GM19463 (cell line): ENCODE results near the gene PARD3.
"Not testable (repeated sequence)": the region's sequence is repeated elsewhere in the genome, so short reads cannot be mapped to it uniquely, and the experiment has no call there.

Experiments
- ATAC-seq: cut with Tn5 transposase; IDR thresholded peaks from one replicate; pipeline ENCODE4 v1.9.1; 2021; ENCODE audit warnings: mild to moderate bottlenecking, moderate library complexity; ENCODE audit not compliant: unreplicated experiment

The PARD3 gene

DNA sequence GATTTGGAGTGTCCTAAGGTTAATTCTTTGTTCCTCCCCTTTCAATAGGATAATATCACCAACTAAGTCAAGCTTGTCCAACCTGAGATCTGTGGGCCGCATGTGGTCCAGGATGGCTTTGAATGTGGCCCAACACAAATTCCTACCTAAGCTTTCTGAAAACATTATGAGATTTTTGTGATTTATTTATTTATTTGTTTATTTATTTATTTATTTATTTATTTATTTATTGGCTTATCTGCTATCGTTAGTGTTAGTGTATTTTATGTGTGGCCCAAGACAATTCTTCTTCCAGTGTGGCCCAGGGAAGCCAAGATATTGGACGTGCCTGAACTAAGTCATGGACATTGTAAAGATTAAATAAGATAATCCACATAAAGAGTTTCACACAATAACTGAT, 446.0 kb downstream of the PARD3 start:
- no peak for ATAC-seq

DNA sequence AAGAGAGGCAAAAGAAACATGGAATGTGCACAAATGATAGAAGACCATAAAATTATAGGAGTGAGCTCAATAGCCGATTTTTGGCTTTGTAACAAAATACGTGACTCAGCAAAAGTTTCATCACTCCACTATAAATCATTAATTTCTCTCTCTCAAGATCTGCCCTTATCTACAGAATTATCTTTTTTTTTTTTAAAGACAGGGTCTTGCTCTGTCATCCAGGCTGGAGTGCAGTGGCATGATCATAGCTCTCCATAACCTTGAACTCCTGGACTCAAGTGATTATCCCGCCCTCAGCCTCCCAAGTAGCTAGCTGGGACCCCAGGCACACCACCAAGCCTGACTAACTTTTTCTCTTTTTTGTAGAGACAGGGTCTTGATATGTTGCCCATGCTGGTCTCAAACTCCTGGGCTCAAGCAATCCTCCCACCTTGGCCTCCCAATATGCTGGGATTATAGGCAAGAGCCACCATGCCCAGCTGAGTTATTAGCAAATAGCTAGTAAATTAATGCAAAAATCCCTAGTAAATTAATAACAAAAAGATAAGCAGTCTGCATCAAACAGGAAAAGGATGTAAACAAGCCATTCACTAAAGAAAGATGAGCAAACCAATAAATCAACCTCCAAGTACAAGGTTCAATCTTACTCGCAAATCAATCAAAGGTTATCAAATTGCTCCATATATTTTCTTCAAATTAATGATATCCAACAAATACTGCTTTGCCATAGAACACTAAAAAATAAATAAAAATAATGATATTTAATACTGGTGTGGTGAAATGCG, 450.7 kb downstream of the PARD3 start:
- ATAC-seq: no peak

DNA sequence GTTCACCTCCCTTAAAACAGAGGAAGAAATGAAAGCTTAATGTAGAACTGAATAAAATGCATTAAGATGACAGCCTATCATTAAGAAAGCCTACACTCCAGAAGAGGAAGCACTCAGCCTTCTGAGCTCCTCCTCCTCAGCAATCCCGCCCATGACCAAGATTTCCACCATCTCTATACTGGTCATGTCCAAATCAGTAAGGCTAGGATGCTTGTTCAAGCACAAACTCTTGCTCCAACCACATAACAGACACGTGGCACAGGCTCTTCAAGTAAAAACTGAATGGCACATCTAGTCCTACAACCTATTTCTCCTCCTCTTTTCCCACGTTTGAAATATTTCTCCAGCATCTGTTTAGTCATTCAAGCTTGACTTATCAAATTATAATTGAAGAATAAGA, 454.1 kb downstream of the PARD3 start:
- ATAC-seq: no peak

DNA sequence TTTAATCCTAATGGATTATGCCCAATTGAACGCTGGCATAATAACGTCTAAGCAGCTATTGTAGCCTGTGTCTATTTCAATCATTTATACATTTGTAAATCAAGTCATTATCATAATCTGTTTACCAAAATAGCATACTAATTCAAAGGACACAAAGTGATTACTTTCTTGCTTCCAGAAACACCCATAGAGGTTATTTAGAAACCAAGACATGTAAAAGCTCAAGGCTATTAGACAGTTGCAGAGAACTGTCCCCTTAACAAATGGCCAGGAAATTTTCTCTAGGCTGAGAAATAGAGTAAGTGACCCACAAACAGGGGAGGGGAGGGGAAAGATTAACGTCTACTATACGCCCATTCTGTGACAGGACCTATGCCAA, 455.7 kb downstream of the PARD3 start:
- ATAC-seq: no peak

DNA sequence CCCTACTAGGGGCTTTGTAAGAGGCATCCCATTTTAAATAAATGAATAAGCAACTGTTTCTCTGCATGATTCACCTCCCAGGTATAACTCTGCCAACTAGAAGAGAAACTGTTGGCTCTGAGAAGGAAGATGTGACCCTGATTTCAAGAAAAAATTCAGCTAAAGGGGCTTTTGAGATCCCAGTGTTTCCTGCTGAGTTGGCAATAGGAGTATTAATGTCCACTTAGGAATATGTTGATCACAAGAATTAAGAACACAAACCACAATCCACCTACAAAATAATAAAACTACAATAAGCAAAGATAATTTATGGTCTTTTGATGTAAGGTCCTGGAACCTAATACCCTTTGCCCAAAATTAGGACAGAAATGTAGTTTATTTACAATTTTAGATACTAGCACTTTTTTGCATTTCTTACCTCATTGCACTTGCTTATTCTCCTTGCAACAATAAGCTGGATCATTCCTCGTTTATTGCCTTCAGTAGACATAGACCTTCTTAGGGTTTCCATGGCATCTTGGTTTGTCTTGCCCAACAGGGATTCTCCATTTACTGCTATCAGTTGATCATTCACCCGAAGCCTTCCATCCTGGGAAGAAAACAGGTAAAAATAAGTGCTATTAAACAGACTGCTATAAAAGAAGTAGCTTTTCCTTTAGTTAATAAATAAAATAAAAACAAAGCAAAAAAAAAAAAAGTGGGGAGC, 456.2 kb downstream of the PARD3 start:
- no peak for ATAC-seq

DNA sequence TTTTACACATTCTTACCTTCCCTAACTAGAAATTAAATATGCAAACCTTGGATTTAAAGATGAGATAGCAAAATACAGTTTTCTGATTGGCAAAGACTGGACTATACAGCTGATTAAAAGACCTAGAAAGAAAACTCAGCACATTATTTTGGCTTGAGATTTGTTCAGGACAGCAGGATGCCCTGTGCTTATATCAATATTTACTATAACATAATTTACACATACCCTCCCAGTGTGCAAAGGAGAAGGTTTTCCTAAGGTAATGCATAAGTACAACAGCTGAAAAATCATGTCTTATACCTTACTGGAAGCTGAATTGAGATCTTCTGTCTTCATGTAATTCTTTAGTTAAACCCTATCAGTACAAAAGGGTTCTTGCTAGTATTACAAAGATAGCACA, 458.6 kb downstream of the PARD3 start:
- no peak for ATAC-seq

DNA sequence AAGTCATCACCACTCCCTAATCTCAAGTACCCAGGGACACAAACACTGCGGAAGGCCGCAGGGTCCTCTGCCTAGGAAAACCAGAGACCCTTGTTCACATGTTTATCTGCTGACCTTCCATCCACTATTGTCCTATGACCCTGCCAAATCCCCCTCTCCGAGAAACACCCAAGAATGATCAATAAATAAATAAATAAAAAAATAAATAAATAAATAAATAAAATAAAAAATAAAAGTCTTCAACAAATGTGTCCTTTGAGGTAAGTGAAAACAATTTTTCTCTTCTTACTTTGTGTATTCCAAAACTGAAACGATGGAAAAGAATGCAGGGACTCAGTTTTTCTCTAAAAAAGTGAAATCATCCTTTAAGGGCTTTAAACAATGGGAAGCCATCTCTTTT, 461.6 kb downstream of the PARD3 start:
- not testable (repeated sequence) for ATAC-seq

DNA sequence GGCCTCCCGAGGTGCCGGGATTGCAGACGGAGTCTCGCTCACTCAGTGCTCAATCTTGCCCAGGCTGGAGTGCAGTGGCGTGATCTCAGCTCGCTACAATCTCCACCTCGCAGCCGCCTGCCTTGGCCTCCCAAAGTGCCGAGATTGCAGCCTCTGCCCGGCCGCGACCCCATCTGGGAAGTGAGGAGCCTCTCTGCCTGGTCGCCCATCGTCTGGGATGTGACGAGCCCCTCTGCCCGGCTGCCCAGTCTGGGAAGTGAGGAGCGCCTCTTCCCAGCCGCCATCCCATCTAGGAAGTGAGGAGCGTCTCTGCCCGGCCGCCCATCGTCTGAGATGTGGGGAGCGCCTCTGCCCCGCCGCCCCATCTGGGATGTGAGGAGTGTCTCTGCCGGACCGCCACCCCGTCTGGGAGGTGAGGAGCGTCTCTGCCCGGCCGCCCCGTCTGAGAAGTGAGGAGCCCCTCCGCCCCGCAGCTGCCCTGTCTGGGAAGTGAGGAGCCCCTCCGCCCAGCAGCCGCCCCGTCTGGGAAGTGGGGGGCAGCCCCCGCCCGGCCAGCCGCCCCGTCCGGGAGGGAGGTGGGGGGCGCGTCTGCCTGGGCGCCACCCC, 462.4 kb downstream of the PARD3 start:
- not testable (repeated sequence) for ATAC-seq

DNA sequence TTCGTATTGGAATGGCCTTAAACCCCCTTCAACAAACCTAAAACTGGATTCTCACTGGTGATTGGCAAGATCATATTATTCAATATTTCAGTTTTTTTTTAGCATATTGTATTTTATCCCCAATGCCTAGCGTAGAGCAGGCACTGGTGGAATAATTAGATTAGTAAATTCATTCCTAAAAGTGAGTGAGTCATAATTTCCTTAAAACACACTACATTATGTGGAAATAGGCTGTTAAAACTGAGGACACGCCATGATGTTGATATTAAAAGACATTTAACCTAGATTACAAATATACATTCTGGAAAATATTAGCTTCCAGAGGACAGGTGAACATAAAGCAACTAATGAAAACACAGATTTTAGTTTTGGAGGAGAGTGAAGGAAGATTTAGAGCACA, 463.9 kb downstream of the PARD3 start:
- no peak for ATAC-seq

DNA sequence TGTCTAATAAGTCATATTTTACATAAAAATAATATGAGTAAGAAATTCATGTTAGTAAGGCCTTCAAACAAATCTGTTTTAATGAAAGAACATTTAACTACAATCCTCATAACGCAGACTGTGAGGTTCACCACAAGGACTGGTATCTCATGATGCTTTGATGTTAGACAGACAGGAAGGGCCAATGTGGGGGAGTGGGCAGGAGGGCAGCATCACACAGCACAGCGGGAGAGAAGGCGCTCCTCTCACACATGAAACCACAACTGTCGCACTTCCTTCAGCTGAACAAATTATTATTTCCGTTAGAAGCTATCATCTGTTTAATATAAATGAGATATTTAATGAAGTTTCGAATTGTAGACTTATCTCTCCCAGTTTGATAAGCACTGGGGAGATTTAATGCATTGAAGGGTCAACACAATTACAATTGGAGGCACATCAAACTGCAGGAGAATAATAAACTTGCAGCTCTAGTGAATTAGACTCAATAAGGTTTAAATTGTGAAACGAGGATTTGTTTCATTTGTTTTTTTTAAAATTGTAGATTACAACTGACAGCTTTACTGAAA, 466.1 kb downstream of the PARD3 start:
- ATAC-seq: no peak

DNA sequence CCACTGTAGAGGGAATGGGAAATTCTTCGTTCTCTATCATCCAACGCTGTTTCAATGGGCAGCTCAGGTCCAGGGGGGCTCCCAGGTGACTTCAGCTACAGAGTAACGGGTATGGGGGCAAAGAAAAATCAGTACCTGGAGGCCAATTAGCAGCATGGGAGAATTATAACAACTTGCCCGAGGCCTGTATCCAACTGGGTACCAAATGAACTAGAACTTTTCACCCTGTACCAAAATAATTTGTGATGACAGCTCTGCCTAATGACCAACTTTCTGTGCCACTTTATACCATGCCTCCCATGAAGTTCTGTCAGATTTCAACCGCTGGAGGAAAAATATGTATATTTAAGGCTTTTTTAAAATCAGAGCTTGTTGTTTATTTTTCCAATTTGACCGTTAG, 467.1 kb downstream of the PARD3 start:
- ATAC-seq: no peak

DNA sequence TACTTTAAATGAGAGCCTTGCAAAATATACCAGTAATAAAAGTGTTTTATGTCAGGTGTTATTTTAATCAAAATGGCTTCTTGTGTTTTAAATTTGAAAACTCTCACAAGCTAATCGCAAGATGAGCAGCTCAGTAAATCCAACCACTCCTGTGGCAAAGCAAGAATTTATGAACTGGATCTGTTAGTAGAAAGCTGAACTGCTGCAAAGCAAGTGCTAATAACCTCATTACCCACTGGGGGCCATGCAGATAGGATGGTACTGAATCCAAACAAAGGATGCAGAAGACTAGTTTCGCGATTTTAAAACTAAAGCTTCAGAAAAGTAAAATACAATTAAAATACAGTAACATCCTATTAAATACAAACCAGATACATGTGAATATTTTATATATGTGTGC, 468.0 kb downstream of the PARD3 start:
- no peak for ATAC-seq

DNA sequence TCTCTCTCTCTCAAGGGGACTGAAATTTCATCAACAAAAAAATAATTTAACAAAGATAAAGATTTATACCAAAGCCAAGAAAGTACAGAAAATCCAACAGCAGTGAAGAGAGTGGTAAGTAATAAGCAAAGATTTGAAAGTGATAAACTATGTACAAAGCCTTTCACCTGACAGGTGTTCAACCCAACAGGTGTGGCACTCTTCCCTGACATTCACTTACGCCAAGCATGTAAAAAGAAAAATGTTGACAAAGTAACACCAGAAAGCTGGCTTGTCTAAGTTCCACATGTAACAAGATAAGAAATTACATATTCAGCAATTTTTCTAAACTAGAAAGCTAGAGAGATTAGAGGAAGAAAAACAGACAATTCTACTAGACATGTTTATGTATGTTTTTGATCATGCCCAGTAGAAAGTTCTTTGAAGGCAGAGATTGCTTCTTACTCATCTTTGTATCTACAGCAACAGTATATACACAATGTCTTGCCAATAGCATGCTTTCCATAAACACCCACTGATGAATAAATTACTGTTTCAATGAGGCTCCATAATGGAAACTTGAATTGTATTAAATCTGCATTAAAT, 468.5 kb downstream of the PARD3 start:
- ATAC-seq: no peak

DNA sequence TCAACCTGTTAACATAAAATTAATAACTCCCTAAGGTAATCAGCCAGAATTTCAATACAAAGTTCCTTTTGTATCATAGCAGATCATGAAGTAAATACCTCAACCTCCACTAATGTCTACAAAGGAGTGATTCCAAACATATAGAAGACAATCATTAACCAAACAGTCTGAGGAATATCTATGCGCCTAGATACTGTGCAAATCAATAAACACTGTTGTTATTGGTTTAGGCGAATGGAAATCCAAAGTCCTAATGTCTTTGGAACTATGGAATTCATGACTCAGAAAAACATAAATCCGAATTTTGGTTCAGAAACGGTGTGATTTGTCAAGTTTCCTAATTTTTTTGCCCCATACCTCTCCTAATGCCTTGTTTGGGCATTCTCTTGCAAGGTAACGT, 469.7 kb downstream of the PARD3 start:
- no peak for ATAC-seq

DNA sequence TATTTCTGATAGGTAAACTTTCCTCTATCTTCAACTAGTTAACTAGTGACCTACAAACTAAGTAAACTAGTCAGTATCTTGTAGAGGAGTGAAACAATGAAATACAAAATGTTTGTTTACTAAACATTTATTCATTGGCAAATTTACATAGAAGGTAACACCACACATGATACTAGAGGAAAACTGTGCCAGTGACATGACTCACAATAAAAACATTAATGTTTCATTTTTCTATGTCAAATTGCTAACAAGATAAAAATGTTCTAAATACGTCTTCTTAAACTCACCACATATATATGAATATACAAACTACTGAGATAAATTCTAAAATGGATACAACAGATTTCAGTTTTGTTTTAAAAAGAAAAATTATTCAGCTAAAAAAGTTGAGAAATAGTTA, 471.3 kb downstream of the PARD3 start:
- no peak for ATAC-seq

DNA sequence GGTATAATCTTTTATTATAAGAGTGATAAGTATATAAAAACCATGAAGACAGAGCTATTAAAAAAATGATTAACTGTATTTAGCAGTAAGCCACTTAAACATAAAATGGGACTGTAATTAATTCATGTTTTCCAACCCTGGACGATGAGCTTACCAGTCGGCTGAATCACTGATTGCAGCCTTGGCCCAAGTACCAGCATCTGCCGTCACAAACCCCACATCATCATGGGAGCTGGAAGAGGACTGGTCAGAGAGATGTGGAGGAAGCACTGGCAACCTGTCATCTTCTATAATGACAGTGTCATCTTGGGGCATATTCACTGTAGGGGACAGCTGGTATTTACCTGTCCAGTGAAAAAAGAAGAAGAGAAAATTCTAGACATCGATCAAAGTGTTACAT, 473.6 kb downstream of the PARD3 start:
- no peak for ATAC-seq

DNA sequence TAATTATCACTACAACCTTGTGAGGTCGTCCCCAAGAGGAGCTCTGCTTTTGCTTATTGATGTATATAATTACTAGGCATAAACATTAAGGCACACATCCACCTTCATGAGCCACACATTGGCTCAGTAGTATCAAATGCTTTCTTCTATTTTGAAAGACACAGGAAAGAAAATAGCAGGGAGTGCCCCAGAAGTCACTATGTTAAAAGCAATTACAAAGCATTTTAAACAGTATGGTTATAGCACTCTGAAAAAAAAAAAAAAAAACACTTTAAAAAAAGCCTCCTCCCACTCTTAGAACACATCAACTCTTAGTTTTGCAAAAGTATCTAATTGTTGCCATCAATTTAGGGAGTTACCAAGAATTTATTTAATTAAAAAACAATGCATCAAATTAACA, 474.2 kb downstream of the PARD3 start:
- ATAC-seq: no peak

DNA sequence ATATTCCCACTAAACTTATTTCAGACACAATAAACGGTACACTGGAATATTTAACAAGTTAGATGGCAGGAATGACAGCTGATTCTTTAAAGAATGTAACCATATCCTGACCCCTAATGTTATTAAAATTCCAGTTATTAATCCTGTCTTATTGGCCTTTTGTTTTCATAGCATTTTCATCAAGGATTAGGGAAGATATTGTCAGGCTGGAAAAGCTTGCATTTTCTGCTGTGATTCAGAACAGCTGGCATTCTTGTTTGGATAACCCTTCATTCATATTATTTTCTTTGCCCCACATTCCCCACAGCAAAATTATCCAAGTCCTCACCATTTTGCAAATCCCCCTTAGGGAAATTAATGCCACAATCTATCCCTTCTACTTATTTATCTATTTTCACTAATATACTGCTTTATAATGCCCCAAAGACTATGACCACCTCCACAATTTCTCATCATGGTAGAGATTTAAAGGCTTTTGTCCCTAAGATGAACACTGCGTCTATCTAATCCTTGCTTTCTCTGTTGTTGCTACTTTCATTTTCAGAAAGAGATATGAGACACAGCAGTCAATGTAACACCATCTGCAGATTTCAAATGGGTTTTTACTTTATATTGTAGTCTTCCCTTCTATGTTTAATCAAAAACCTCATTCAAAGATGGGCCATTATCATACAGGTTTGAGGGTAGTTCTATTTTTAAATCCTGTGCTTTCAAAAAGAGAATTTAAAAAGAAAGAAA, 475.1 kb downstream of the PARD3 start:
- no peak for ATAC-seq

DNA sequence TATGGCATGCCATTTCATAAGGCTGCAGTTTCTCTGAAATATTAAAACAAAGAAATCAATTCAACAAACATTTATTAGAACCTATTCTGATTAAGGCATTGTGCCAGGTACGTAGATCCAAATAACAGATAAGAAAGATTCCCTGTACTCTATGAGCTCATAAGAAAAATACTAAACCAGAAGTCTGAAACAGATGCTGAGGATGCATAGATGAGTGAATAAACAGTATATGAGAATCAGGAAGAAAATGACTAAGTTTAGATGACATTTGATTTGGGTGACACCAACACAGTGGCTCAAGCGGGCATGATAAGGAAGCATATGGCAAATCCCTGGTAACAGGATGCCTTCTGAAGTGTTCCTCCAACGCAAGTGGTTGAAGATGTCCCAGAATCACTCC, 477.2 kb downstream of the PARD3 start:
- no peak for ATAC-seq

DNA sequence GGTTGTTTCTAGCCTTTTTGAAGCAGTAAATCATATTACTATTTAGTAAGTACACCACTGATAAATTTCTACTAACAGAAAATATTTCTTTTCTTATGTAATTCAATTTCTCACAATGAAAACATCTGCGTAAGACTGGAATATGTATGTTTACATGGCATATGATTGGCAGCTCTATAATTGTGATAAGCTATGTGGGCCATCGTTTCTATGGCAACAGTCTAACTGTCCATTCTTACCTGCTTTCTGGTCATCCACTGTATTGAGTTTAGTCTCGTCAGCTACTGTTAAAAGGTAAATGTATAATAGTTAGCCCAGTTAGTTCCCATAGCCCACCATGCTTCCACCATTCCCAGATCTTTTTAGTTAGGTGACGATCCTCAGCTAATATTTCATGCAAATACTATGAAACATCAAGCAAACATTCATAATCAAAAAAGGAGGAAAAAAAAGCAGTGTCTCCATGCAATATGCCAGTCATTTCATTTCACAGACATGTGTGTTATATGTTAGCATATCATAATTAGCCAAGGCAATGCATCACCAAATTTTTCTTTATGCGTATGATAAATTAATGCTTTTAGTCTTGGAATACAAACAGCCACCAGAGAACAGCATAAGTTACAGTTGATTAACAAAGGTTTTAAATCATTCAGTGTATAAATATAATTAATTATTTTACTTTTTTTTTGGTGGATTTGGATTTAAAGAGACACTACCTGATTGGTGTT, 479.0 kb downstream of the PARD3 start:
- ATAC-seq: no peak
